Activated gamma-delta T cell (primary cell): ENCODE data around the gene LASP1NB.
A peak's percentile ranks its signal among the peaks of the same experiment; 100 is the strongest.
"Not testable (repeated sequence)": the region's sequence is repeated elsewhere in the genome, so short reads cannot be mapped to it uniquely, and the experiment has no call there.

Experiments
- DNase-seq: peaks from one replicate; lab custom pipeline; 2025; lab: John Stamatoyannopoulos, UW

The LASP1NB gene

GRCh38 chr17:38897176-38897575 lies 28.2 kb upstream of the LASP1NB start:
- DNase-seq: no peak

DNA sequence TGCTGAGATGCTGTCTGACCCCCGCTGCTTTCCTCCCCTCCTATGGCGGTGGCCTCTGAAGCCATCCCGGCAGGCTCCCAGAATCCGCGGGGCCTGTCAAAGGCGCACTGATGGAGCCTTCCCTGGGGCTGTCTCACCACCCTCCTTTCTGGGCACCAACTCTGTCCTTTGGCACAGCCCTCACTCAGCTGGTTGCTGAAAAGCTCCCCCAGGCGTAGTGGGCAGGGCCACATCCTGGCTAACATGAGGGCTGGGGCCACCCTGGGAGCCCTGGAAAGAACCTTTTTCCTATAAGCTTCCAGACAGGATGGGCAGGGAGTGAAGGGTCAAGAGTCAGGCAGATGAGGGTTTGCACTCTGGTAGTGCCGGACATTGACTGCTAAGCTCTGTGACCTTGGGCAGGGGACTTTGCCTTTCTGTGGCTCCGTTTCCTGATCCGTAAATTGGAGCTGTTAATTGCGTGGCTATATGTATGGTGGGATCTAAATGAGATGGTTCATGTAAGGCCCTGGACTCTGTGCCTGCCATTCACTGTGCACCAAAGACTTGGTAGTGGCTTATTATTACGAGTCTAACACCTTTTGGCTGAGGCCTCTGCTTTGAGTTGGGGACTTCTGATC lies 27.6 kb upstream of the LASP1NB start:
- DNase-seq: no peak

DNA sequence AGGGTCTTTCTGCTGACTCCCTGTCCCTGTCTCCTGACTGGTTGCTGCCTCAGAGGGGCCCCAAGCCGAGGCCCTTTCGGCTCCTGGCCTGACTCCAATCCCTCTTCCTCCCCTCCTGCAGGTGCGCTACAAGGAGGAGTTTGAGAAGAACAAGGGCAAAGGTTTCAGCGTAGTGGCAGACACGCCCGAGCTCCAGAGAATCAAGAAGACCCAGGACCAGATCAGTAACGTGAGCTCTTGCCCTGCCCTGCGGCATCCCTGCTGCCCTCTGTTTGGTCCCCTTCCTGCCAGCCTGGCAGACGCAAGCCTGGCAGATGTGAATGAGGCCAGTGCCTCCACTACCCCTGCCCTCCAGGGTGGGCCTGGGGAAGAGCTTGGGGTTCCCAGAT lies 27.1 kb upstream of the LASP1NB start:
- no peak for DNase-seq

GRCh38 chr17:38898812-38899348 lies 26.5 kb upstream of the LASP1NB start:
- DNase-seq: peak; percentile 58

DNA sequence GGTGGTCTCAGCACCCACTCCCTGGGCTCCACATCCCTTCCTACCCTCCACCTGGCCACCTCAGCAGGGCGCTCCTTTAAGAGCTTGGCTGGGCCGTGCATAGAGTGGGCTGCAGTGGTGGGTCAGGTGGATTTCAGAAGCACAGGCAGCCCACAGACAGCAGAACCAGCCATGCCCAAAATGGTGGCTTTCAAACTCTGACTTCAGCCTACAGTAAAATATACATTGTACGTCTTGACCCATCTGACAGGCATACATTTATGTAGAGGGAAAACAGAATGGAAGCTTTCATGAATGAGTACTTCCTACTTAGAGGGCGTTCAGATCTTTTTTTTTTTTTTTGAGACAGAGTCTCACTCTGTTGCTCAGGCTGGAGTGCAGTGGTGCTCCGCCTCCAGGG lies 26.0 kb upstream of the LASP1NB start:
- DNase-seq: no peak

GRCh38 chr17:38900978-38901656 lies 24.3 kb upstream of the LASP1NB start:
- DNase-seq: no peak

- DNase-seq: no peak
These were observed 22.0 kb upstream of the LASP1NB start for GRCh38 chr17:38903404-38903803.

DNA sequence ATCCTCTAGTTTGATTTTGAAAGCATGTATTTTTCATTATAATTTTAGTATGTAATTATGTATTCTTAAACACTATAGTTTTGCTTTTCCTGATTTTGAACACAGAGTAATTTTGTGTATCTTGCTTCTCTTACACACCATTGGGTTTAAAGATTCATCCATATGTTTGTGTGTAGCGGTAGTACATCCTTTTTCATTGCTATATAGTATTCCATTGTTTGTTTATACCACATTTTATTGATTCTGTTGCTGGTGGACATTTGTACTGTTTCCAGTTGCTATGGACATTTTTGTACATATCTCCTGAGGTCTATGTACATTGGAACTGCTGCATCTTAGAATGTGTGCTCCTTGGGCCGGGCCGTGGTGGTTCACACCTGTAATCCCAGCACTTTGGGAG lies 20.5 kb upstream of the LASP1NB start:
- no peak for DNase-seq

DNA sequence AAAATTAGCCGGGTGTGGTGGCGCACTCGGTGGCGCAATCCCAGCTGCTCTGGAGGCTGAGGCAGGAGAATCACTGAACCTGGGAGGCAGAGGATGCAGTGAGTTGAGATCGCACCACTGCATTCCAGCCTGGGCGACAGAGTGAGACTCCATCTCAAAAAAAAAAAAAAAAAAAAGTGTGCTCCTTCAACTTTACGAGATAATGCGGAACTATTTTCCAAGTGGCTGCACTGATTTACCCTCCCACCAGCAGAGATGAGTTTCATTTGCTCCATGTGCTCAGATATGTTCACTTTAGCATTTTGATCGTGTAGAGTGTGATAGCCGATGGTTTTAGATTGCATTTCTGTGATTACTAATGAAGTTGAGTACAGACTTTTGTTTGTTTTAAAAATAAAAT lies 20.0 kb upstream of the LASP1NB start:
- no peak for DNase-seq

GRCh38 chr17:38906460-38907228 lies 18.8 kb upstream of the LASP1NB start:
- DNase-seq: no peak

DNA sequence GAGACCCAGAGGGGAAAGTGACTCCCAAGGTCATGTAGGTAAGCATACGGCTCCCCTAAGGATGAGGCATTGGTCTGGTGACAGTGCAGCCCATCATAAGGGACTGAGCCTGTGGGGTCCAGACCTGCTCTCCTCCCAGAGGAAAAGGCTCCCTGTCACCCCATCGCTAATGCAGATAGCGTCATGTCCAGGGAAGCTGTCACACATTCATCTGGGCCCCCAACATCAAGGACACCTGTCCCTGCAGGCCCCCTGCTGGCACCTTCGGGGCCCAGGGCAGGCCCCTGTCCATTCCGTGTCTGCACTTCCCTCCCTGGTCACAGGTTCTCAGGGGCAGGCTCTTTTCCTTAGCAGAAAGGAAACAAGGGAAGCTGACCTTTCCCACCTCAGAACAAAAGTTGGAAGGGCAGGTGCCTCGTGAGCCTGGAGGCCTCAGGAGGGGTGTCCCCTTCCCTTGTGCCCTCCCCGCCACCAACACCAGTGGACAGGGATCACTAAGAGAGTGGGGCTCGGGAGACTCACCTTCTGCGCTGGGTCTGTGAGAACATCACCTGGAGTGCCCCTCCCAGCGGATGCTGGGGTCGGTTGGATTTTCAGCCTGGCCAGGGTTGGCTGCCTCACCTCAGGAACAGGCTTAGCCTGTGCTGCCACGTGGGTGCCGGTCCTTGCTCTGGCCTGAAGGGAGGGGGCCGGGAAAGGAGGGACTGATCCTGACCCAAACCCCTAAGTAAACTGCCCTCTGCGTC lies 17.3 kb upstream of the LASP1NB start:
- no peak for DNase-seq

DNA sequence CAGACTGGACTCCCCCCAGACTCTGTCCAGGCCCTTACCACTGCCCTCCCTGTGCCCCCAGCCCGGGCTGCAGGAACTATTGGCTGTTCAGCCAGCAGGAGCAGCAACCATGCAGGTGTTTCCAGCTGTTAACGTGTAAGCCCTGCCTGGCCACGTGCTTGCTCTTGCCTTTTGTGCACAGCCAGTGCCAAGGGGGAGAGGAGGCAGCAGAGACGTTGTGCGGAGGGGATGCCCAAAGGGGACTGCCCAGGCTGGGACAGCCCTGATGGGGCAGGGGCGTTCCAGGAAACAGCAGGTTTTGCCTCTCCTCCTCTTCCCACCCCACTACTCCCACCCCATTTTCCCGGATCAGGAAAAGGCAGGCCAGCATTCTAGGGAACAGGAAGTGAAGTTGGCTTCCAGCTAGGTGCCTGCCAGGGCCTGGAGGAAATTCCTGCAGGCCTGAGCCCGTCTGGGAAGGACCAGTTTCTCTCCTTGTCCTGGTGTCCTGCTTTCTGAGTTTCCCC lies 16.7 kb upstream of the LASP1NB start:
- no peak for DNase-seq

GRCh38 chr17:38910325-38910724 lies 15.1 kb upstream of the LASP1NB start:
- no peak for DNase-seq

- no peak for DNase-seq
These were observed 14.2 kb upstream of the LASP1NB start for GRCh38 chr17:38911081-38911730.

- DNase-seq: not testable (repeated sequence)
These were observed 13.7 kb upstream of the LASP1NB start for GRCh38 chr17:38911731-38912081.

DNA sequence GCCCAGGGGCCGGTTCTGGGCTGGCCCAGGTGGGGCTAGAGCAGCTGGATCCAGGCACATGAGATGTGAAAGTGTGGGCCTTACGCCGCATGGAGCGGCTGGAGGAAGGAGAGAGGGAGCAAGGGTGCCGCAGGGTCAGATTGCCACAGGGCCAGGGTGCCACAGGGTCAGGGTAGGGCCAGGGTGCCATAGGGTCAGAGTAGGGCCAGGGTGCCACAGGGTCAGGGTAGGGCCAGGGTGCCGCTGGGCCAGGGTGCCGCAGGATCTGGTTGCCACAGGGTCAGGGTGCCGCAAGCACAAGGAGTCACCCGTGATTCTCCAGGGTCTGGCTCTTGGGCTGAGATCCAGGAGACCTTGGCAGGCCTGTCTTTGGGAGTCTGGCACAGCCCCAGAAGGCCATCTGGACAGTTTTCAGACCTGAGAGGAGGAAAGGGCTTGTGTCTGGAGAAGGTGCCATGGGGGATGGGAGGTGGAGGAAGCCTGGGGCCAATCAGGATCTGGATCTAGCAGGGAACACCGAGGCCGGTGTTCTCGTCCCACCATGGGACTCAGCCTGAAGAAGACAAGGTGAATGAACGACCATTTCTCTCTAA lies 13.1 kb upstream of the LASP1NB start:
- DNase-seq: no peak

GRCh38 chr17:38914741-38915638 lies 10.4 kb upstream of the LASP1NB start:
- DNase-seq: no peak

DNA sequence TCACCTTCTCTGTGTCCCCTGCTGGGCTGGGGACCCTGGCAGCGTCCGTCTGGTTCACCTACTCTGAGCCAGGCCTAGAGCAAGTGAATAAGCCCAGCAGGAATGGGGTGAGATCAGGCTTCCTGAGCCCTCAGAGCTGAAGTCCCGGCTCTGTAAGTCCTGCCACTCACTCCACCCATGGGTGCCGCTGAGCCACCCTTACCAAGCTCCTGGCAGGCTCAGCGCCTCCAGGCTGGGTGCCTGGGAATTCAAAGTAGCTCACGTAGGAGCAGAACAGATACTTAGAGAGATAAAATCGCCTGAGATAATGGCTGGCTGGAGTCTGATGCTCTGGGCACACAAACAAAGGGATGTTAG lies 9.8 kb upstream of the LASP1NB start:
- no peak for DNase-seq

DNA sequence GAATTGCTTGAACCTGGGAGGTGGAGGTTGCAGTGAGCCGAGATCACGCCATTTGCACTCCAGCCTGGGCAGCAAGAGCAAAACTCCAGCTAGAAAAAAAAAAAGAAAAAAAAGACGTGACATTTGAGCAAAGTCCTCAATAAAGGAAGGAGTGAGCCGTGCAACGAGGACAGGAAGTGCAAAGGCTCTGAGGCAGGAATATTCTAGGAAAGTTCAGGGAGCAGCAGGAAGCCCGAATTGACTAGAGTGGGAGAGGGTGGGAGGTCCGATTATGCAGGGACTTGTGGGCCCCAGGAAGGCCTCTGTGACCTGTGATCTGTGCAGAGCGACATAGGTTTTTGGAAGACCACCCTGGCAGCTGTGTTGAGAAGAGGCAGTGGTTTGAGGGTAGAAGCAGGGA lies 8.6 kb upstream of the LASP1NB start:
- DNase-seq: no peak

- DNase-seq: no peak
These were observed 8.2 kb upstream of the LASP1NB start for GRCh38 chr17:38917259-38917658.
